Measurements from ENCODE around the gene LRP5. TPM values are rescaled to one million over a fixed set of nuclear protein-coding genes. Genes with fewer than 3 reads are reported as not detected.
A peak's percentile ranks its signal among the peaks of the same experiment; 100 is the strongest.
"Not testable (repeated sequence)": the region's sequence is repeated elsewhere in the genome, so short reads cannot be mapped to it uniquely, and the experiment has no call there.

Gene LRP5
- total RNA-seq, 4 donors from 2014 or later = 32.6 to 68.9 (median 42.5) TPM

DNA sequence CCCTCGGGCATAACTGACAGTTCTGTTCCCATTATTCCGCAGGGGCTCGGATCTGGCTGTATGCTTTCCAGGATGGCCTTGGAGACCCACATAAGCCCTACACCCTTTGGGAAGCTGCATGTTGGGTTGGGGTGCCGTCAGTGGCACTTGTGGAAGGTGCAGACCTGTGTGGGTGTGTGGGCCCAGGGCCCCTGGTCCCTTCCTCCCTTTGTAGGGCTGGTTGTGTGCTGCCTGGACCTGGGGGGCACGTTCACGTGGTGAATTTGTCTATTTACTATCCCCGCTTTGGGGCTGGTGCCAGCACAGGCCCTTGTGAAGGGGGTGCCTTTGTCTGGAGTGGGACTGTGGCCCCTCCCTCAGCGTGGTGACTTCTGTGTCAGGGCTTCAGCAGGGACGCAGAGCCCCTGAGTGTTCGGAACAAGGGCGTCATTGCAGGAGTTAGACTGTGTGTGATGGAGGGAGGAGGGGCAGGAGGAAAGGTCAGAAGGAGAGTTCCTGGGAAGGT lies 133.2 kb downstream of the LRP5 start:
- H3K9me3 ChIP-seq = no peaks in the 10 kb centered on the region
- peaks cover 0 to 16% (median 0%) of the 10 kb centered on the region in 3 donors for H3K4me1 ChIP-seq
- H3K4me3 ChIP-seq = no peak overlapping the region
- WGBS, 2 donors (ENCODE audit: low coverage in 1 of 2) = 60% methylated on average over 3 of the region's 11 CpGs; no CpG with 5 or more reads in 1 of the 2 donors
- H3K27me3 ChIP-seq = no peaks in the 10 kb centered on the region
- TF ChIP-seq CTCF (IDR thresholded peaks at IDR 0.05) (no peak), POLR2A (IDR thresholded peaks at IDR 0.05) (no peak), POLR2AphosphoS5 (IDR thresholded peaks at IDR 0.05) (no peak), EP300 (IDR thresholded peaks at IDR 0.05) (no peak)
- peaks cover 0 to 81% of the 10 kb centered on the region in 2 donors for H3K36me3 ChIP-seq
- no peak for ATAC-seq
- H3K27ac ChIP-seq = peak overlapping the region in 2 of 4 donors; percentile 4 to 44

GRCh38 chr11:68446046-68446725 lies 133.8 kb downstream of the LRP5 start:
- Histone ChIP-seq H3K9me3 (no peaks in the 10 kb centered on the region), H3K27me3 (no peaks in the 10 kb centered on the region), H3K4me1 (peaks cover 0 to 15% (median 0%) of the 10 kb centered on the region in 3 donors), H3K4me3 (no peak overlapping the region), H3K27ac (peak overlapping the region in 2 of 4 donors; percentile 44 to 51), H3K36me3 (peaks cover 0 to 75% of the 10 kb centered on the region in 2 donors)
- TF ChIP-seq CTCF (IDR thresholded peaks at IDR 0.05) (no peak), POLR2AphosphoS5 (IDR thresholded peaks at IDR 0.05) (no peak), POLR2A (IDR thresholded peaks at IDR 0.05) (no peak), EP300 (IDR thresholded peaks at IDR 0.05) (no peak)
- WGBS, 2 donors (ENCODE audit: low coverage in 1 of 2) = 75% methylated on average over 5 of the region's 18 CpGs; no CpG with 5 or more reads in 1 of the 2 donors
- ATAC-seq = no peak

DNA sequence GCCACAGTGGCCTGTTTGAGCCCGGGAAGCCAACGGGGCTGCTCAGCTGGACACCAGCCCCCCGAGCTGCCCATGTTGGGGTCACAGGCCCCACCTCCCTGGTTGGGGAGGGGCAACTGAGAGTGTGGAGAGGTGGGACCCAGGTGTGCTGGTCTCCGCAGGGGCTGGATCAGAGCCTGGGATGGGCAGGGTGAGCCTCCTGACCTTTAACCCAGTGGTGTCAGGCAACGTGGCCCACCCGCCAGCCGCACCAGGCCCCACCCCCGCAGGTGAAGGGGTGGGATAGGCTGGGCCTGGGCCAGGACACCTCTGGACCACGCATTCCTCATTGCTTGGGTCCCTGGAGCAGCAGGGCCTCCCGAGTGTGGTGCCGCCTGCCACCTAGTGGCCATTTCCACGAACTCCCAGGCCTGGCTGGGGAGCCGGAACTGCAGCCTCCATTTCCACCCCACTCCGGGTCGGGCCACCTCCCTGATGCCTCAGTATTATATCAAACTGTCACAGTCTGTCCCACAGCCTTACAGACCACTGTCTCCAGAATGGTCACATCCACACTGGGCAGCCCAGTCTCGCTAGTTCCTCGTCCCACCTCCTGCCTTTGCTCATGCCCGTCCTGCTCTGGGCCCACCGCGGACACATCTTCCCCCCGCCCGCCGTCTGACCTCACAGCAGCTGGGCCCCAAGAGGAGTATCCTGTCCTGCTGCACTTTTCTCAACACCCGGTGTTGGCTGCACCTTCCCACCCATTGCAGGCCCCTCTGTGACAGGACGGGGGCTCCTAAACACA lies 134.8 kb downstream of the LRP5 start:
- Histone ChIP-seq H3K4me1 (peaks cover 0 to 15% (median 0%) of the 10 kb centered on the region in 3 donors), H3K4me3 (no peak overlapping the region), H3K27ac (peak overlapping the region in 2 of 4 donors; percentile 44 to 51), H3K36me3 (peaks cover 0 to 65% of the 10 kb centered on the region in 2 donors), H3K27me3 (no peaks in the 10 kb centered on the region), H3K9me3 (no peaks in the 10 kb centered on the region)
- 67 to 68% methylated on average over 9 to 10 of the region's 25 CpGs for WGBS, 2 donors (ENCODE audit: low coverage in 1 of 2)
- no peak for TF ChIP-seq POLR2A (IDR thresholded peaks at IDR 0.05)
- TF ChIP-seq CTCF (IDR thresholded peaks at IDR 0.05) = peak in 3 of 4 experiments; percentile 94 to 98 (median 97)
- peak; percentile 87 for ATAC-seq

DNA sequence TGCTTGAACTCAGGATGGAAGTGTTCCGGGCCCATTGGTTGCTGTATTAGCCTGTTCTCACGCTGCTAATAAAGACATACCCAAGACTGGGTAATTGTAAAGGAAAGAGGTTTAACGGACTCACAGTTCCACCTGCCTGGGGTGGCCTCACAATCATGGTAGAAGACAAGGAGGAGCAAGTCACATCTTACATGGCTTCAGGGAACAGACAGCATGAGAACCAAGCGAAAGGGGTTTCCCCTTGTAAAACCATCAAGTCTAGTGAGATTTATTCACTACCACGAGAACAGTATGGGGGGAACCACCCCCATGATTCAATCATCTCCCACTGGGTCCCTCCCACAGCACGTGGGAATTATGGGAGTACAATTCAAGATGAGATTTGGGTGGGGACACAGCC lies 135.5 kb downstream of the LRP5 start:
- H3K9me3 ChIP-seq, H3K4me3 ChIP-seq, ATAC-seq, H3K27ac ChIP-seq, H3K27me3 ChIP-seq: not testable (repeated sequence)
- peaks cover 0 to 58% of the 10 kb centered on the region in 2 donors for H3K36me3 ChIP-seq
- 51 to 57% methylated on average over 1 to 4 of the region's 6 CpGs for WGBS, 2 donors (ENCODE audit: low coverage in 1 of 2)
- peaks cover 0 to 15% (median 0%) of the 10 kb centered on the region in 3 donors for H3K4me1 ChIP-seq

DNA sequence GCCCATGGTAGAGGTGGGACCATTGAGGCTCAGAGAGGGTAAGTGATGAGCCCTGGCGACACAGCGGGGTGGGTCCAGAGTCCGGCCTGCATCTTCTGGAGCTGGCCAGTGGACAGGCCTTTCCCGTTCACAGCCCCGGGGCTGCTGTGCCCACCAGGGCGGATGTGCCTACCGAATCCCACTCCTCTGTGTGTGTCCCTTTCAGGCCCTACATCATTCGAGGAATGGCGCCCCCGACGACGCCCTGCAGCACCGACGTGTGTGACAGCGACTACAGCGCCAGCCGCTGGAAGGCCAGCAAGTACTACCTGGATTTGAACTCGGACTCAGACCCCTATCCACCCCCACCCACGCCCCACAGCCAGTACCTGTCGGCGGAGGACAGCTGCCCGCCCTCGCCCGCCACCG lies 136.2 kb downstream of the LRP5 start:
- 83% methylated on average over 1 of the region's 25 CpGs; no CpG with 5 or more reads in 1 of the 2 donors for WGBS, 2 donors (ENCODE audit: low coverage in 1 of 2)
- Histone ChIP-seq H3K4me3 (no peak overlapping the region), H3K27me3 (no peaks in the 10 kb centered on the region), H3K9me3 (no peaks in the 10 kb centered on the region), H3K36me3 (peaks cover 0 to 56% of the 10 kb centered on the region in 2 donors), H3K27ac (no peak overlapping the region), H3K4me1 (peaks cover 0 to 15% (median 0%) of the 10 kb centered on the region in 3 donors)
- no peak for TF ChIP-seq POLR2AphosphoS5 (IDR thresholded peaks at IDR 0.05)
- no peak for TF ChIP-seq POLR2A (IDR thresholded peaks at IDR 0.05)
- no peak for TF ChIP-seq CTCF (IDR thresholded peaks at IDR 0.05)
- no peak for TF ChIP-seq EP300 (IDR thresholded peaks at IDR 0.05)
- ATAC-seq = no peak

All from gastroesophageal sphincter (tissue), 4 donors.